Activated CD4-positive, alpha-beta T cell treated with anti-CD3 and anti-CD28 coated beads for 1 hour (primary cell): ENCODE measurements around the gene COL26A1.
"Not testable (repeated sequence)": the region's sequence is repeated elsewhere in the genome, so short reads cannot be mapped to it uniquely, and the experiment has no call there.

ENCODE experiments used
- DNase-seq: peaks from one replicate; pipeline ENCODE4 v3.0.0-alpha.2; 2020

Gene COL26A1

DNA sequence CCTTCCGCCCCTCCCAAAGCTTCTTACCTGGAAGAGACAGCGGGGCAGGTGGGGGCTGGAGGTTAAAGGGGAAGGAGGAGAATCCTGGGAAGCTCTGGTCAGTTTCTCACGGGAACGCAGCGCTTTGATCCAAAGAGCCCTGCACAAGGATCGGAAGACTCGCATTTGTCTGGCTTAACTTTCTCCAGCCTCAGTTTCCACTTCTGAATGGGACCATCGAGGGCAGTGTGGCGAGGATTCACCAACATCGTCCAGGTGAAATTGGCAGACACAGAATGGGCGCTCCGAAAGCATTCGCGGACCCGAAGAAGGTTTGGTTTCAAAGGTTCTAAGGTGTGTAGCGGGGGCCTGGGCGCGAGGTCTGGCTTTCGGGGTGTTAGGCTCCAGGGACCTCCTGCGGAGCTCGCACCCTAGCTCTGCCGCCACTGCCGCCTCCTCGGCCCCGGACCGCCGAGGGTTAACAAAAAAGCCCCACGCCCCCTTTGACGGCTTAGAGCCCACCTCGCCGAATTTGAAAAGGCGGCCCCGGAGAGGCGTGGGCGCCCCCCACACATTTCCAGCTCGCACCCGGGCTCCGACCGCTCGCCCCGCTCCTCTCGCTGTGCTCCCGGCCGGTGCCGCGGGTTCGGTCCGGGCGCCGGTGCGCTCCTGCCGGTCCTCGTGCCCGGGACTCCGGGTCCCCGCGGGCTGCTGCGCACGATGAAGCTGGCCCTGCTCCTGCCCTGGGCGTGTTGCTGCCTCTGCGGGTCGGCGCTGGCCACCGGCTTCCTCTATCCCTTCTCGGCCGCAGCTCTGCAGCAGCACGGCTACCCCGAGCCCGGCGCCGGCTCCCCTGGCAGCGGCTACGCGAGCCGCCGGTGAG is at the start of gene COL26A1:
Gene COL26A1, plus strand, starts transcription at position 542 of the 862 bp plus-strand sequence. Its CDS starts 158 bp downstream, at position 700.
- DNase-seq, result no peak

DNA sequence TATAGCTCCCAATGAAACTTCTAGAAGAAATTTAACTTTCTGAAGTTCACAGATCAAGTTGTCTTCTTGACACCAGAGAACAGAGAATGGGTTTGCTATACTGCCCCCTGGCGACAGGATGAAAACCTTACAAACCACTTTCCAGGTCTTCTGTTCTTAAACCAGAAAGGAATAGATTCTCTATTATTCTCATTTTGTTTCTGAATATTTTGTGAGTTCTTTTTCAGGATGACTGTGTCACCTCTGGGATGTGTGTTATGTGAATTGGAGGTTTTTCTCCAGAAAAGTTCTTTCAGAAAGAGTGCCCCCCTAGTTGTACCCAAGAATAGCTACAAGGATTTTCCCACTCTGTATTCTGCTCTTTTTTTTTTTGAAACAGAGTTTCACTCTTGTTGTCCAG is 47.3 kb upstream of the COL26A1 start:
- DNase-seq, result no peak

GRCh38 chr7:101319401-101319800 is 43.3 kb upstream of the COL26A1 start:
- DNase-seq, result no peak

- DNase-seq, result peak; percentile 69
Observed at GRCh38 chr7:101321491-101322401, 40.9 kb upstream of the COL26A1 start, which contains the start of gene IFT22. IFT22 (minus strand) TSS chr7:101321812; CDS start chr7:101321709, 103 bp downstream.

- DNase-seq, result no peak
Observed at GRCh38 chr7:101328159-101328558, 34.5 kb upstream of the COL26A1 start.

- DNase-seq, result no peak
Observed at GRCh38 chr7:101330011-101330484, 32.6 kb upstream of the COL26A1 start.

GRCh38 chr7:101332026-101332425 is 30.6 kb upstream of the COL26A1 start:
- no peak for DNase-seq

- no peak for DNase-seq
Observed at GRCh38 chr7:101333912-101334311, 28.8 kb upstream of the COL26A1 start.

- no peak for DNase-seq
Observed at GRCh38 chr7:101340379-101340778, 22.3 kb upstream of the COL26A1 start.

DNA sequence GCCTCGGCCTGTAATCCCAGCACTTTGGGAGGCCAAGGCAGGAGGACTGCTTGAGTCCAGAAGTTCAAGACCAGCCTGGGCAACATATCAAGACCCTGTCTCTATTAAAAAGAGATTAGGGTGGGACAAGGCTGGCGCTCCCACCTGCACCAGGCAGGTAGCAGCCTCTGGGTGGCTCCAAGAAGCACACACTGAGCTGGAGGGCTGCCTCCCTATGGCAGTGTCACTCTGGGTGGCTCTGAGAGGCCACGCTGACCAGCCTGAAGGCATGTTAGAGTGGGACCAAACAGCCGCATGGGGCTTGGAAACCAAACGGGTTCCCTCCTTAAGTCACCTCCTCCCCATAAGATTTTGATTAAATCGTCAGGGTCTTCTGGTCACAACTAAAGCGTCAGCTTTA is 19.8 kb upstream of the COL26A1 start:
- no peak for DNase-seq

- no peak for DNase-seq
Observed at GRCh38 chr7:101347477-101347876, 15.2 kb upstream of the COL26A1 start.

DNA sequence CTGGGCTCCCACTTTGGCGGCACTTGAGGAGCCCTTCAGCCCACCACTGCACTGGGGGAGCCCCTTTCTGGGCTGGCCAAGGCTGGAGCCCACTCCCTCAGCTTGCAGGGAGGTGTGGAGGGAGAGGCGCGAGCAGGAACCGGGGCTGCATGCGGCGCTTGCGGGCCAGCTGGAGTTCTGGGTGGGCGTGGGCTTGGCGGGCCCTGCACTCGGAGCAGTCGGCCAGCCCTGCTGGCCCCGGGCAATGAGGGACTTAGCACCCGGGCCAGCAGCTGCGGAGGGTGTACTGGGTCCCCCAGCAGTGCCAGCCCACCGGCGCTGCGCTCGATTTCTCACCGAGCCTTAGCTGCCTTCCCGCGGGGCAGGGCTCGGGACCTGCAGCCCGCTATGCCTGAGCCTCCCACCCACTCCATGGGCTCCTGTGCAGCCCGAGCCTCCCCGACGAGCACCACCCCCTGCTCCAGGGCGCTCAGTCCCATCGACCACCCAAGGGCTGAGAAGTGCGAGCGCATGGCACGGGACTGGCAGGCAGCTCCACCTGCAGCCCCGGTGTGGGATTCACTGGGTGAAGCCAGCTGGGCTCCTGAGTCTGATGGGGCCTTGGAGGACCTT is 14.1 kb upstream of the COL26A1 start:
- not testable (repeated sequence) for DNase-seq

- not testable (repeated sequence) for DNase-seq
Observed at GRCh38 chr7:101349300-101349699, 13.4 kb upstream of the COL26A1 start.

DNA sequence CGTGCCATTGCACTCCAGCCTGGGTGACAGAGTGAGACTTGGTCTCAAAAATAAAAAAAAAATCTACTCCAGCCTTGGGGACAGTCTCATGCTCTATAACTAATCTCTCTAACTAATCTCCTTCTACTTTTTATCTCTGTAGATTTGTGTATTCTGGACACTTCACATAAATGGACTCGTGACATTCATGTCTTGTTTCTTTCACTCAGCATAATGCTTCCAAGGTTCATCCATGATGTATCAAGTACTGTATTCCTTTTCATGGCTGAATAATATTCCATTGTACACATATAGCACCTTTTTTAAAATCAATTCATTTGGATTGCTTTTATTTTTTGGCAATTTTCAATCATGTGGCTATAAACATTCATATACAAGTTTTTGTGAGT is 9.8 kb upstream of the COL26A1 start:
- DNase-seq, result no peak

- no peak for DNase-seq
Observed at GRCh38 chr7:101357433-101357832, 5.2 kb upstream of the COL26A1 start.

DNA sequence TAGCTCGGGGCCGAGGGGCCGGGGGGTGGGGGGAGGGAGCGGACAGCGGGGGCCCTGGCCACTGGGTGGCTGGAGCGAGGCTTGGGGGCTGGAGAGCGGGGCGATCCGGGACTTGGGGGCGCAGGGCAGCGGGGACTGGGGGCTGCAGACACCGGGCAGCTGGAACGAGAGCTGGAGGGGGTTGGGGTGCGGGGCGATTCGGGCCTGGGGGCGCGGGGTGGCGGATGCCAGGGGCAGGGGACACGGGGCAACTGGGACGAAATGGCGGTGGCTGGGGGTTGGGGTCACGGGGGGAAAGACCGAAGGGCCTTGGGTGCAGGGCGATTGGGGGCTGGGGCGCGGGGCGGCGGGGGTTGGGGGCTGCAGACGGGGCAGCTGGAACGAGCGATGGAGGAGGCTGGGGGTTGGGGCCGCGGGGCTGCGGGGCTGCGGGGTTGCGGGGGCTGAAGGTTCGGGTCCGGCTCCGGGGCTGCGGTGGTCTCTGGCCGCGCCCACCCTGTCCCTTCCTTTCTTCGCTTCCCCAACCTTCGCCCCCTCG is 590 bp downstream of the COL26A1 start:
- no peak for DNase-seq

GRCh38 chr7:101363734-101364374 is 1.2 kb downstream of the COL26A1 start:
- peak; percentile 55 for DNase-seq

GRCh38 chr7:101365956-101366355 is 3.3 kb downstream of the COL26A1 start:
- DNase-seq, result no peak

GRCh38 chr7:101367676-101368075 is 5.0 kb downstream of the COL26A1 start:
- no peak for DNase-seq

- no peak for DNase-seq
Observed at GRCh38 chr7:101368422-101369165, 5.9 kb downstream of the COL26A1 start.

DNA sequence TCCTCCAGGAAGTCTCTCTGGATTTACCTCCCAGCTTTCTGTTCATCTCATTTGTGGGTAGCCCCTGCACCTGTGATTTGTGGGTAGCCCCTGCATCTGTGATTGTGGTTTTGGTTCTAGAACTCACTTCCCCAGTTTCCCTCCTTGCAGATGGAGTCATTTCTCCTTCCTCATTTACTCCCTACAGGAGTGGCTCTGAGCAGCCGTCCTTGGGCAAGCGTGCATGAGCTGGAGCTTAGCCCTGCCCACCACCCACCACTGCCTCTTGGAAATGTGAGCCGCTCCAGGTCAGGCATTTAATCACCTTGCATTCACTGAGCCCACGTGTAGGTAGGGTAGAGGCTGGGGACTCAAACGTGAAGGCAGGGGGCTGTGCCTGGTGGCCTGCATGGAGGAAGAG is 8.2 kb downstream of the COL26A1 start:
- DNase-seq, result no peak
